Measurements from ENCODE around the gene PTGIR. TPM values are rescaled to one million over a fixed set of nuclear protein-coding genes. Genes with fewer than 3 reads are reported as not detected.

The PTGIR gene
- total and polyA plus RNA-seq, 2 of the 4 experiments (the other 2 are of a cell fraction): 0.54 to 5.3 TPM

- H2AK5ac ChIP-seq (ENCODE audit: low read depth, low read length): no peak overlapping the region
- H2BK5ac ChIP-seq (ENCODE audit: low read depth, low read length, poor library complexity, severe bottlenecking): no peak overlapping the region
- no peak overlapping the region for H3K4me3 ChIP-seq (ENCODE audit: insufficient read depth, low read depth, low read length)
- no peak overlapping the region for H4K5ac ChIP-seq (ENCODE audit: low read depth, low read length)
- no peak overlapping the region for H4K91ac ChIP-seq (ENCODE audit: insufficient read depth, low read depth, low read length)
- H2AFZ ChIP-seq (replicated peaks; ENCODE audit: low read length, poor library complexity): no peak overlapping the region
- H3K4me1 ChIP-seq (ENCODE audit: control insufficient read depth, insufficient read depth, low read length): no peaks in the 10 kb centered on the region
- no peak for TF ChIP-seq CEBPB (IDR thresholded peaks at IDR 0.05; ENCODE audit: low read depth, low read length)
- BruUV-seq (replicated peaks): no TSS peak
- no peaks in the 10 kb centered on the region for H3K9me1 ChIP-seq (ENCODE audit: insufficient read depth, low read length)
- H3K14ac ChIP-seq (replicated peaks; ENCODE audit: low read depth, low read length): no peak overlapping the region
- no peaks in the 10 kb centered on the region for H3K79me1 ChIP-seq (ENCODE audit: low read depth in 1 of 2, low read length in 2 of 2)
- no peak overlapping the region for H3K4ac ChIP-seq (ENCODE audit: low read depth, low read length)
- WGBS, 2 experiments (ENCODE audit: extremely low coverage in 2 of 2, insufficient read length in 1 of 2): 83% methylated on average over 35 of the region's 63 CpGs; no CpG with 5 or more reads in 1 of the 2 experiments
- no peak overlapping the region for H2BK15ac ChIP-seq (ENCODE audit: low read depth, low read length)
- H3K9ac ChIP-seq (ENCODE audit: low read depth, low read length): no peak overlapping the region
- ChIA-PET CTCF (no interaction called here), POLR2A (ENCODE audit: unreplicated experiment) (no interaction called here)
- no peak overlapping the region for H4K8ac ChIP-seq (ENCODE audit: low read depth in 2 of 2, low read length in 2 of 2)
- no peaks in the 10 kb centered on the region for H4K20me1 ChIP-seq (ENCODE audit: insufficient read depth, low read length)
- H3K36me3 ChIP-seq (ENCODE audit: control insufficient read depth, insufficient read depth, low read length): peaks cover 7% of the 10 kb centered on the region; the same call in 1 of the 2 replicates
- no peak overlapping the region for H2BK120ac ChIP-seq (ENCODE audit: low read depth, low read length)
- H3K27ac ChIP-seq (ENCODE audit: insufficient read depth, low read length): no peak overlapping the region
- dilution Hi-C loops (cut with HindIII; ENCODE audit: low sequenced_read_pairs, unreplicated experiment) (no loop called here), intact Hi-C loops (cut with micrococcal nuclease) (no loop called here), in situ Hi-C loops (cut with MboI; ENCODE audit: low sequenced_read_pairs) (no loop called here)
- H3K9me3 ChIP-seq (ENCODE audit: control insufficient read depth, insufficient read depth, low read length): peaks cover 7% of the 10 kb centered on the region
- H2BK20ac ChIP-seq (ENCODE audit: low read depth, low read length): no peak overlapping the region
- H3K4me2 ChIP-seq (ENCODE audit: low read depth, low read length): no peak overlapping the region
- no peak overlapping the region for H3K56ac ChIP-seq (ENCODE audit: extremely low read depth, insufficient read depth, low read length)
- no peak overlapping the region for H2AK9ac ChIP-seq (replicated peaks; ENCODE audit: low read depth, low read length, poor library complexity)
- H3K23ac ChIP-seq (ENCODE audit: low read depth, low read length): no peak overlapping the region
- DNase-seq: no peak
- H3K27me3 ChIP-seq (ENCODE audit: control insufficient read depth, insufficient read depth, low read length): no peaks in the 10 kb centered on the region
- no peak for ATAC-seq (ENCODE audit: low read depth)
- no peak overlapping the region for H3K18ac ChIP-seq (ENCODE audit: low read depth, low read length)
Measured at GRCh38 chr19:46648060-46648960, 23.4 kb upstream of the PTGIR start.
